CD1c-positive myeloid dendritic cell (primary cell): ENCODE results near the gene TBATA.

Source experiments
- DNase-seq: peaks from one replicate; pipeline ENCODE4 v3.0.0-alpha.2; 2016; ENCODE audit errors: extremely low spot score

The TBATA gene

GRCh38 chr10:70743879-70744278 lies 41.3 kb downstream of the TBATA start:
- DNase-seq: no peak

- no peak for DNase-seq
Measured at GRCh38 chr10:70743430-70743788, 41.8 kb downstream of the TBATA start.

- DNase-seq: peak; percentile 81
Measured at GRCh38 chr10:70742537-70743429, 42.4 kb downstream of the TBATA start.

GRCh38 chr10:70740406-70741288 lies 44.5 kb downstream of the TBATA start:
- no peak for DNase-seq

- no peak for DNase-seq
Measured at GRCh38 chr10:70738761-70739121, 46.4 kb downstream of the TBATA start.

GRCh38 chr10:70738006-70738760 lies 47.0 kb downstream of the TBATA start:
- DNase-seq: no peak

- no peak for DNase-seq
Measured at GRCh38 chr10:70737250-70737649, 47.9 kb downstream of the TBATA start.

GRCh38 chr10:70736525-70736924 lies 48.7 kb downstream of the TBATA start:
- DNase-seq: no peak

- no peak for DNase-seq
Measured at GRCh38 chr10:70735161-70735560, 50.0 kb downstream of the TBATA start.

- DNase-seq: no peak
Measured at GRCh38 chr10:70733051-70733450, 52.1 kb downstream of the TBATA start.

- DNase-seq: no peak
Measured at GRCh38 chr10:70732569-70732968, 52.6 kb downstream of the TBATA start.

- no peak for DNase-seq
Measured at GRCh38 chr10:70730955-70731354, 54.2 kb downstream of the TBATA start.

GRCh38 chr10:70729763-70730357 lies 55.3 kb downstream of the TBATA start:
- no peak for DNase-seq

GRCh38 chr10:70728328-70728727 lies 56.8 kb downstream of the TBATA start:
- no peak for DNase-seq

GRCh38 chr10:70726909-70727495 lies 58.2 kb downstream of the TBATA start:
- no peak for DNase-seq

GRCh38 chr10:70723771-70724170 lies 61.4 kb downstream of the TBATA start:
- no peak for DNase-seq

- DNase-seq: no peak
Measured at GRCh38 chr10:70722820-70723424, 62.3 kb downstream of the TBATA start.
